Measurements from ENCODE around the gene CYP39A1. TPM values are rescaled to one million over a fixed set of nuclear protein-coding genes. Genes with fewer than 3 reads are reported as not detected.
A peak's percentile ranks its signal among the peaks of the same experiment; 100 is the strongest.

Gene CYP39A1
- total RNA-seq, 4 donors from 2014 or later = 6.3 to 18.3 (median 13.0) TPM

GRCh38 chr6:46677314-46677654 lies 24.7 kb upstream of the CYP39A1 start:
- intact Hi-C loops (cut with DNase I) = no loop called here
- no peak overlapping the region for H3K4me3 ChIP-seq (replicated peaks in 1 of 3)
- no peak for DNase-seq
- H3K27me3 ChIP-seq = no peaks in the 10 kb centered on the region
- WGBS, 2 donors = 72 to 74% methylated on average over 4 of the region's 4 CpGs
- H3K9me3 ChIP-seq = no peaks in the 10 kb centered on the region
- H3K4me1 ChIP-seq = no peaks in the 10 kb centered on the region
- TF ChIP-seq POLR2A (IDR thresholded peaks at IDR 0.05) (no peak), CTCF (IDR thresholded peaks at IDR 0.05) (peak in 2 of 6 experiments; percentile 21 to 39)
- H3K27ac ChIP-seq = no peak overlapping the region
- peaks cover 0 to 5% of the 10 kb centered on the region in 2 donors for H3K36me3 ChIP-seq

- 77 to 80% methylated on average over 6 of the region's 6 CpGs for WGBS, 2 donors
- peaks cover 2 to 5% of the 10 kb centered on the region in 2 donors for H3K36me3 ChIP-seq
- H3K9me3 ChIP-seq = no peaks in the 10 kb centered on the region
Observed at GRCh38 chr6:46676604-46677313, 24.1 kb upstream of the CYP39A1 start.

GRCh38 chr6:46674410-46674809 lies 21.8 kb upstream of the CYP39A1 start:
- Histone ChIP-seq H3K4me3 (replicated peaks in 1 of 3) (no peak overlapping the region), H3K27ac (no peak overlapping the region), H3K4me1 (no peaks in the 10 kb centered on the region), H3K27me3 (no peaks in the 10 kb centered on the region), H3K36me3 (peaks cover 3 to 10% of the 10 kb centered on the region in 2 donors), H3K9me3 (no peaks in the 10 kb centered on the region)
- intact Hi-C loops (cut with DNase I) = no loop called here
- 67 to 73% methylated on average over 1 of the region's 1 CpG for whole genome bisulfite sequencing, 2 donors
- no peak for DNase-seq
- TF ChIP-seq CTCF (IDR thresholded peaks at IDR 0.05) (no peak), POLR2A (IDR thresholded peaks at IDR 0.05) (no peak)

More at GRCh38 chr6:46676604-46677313, 24.1 kb upstream of the CYP39A1 start:
- DNase-seq = no peak
- Histone ChIP-seq H3K4me1 (no peaks in the 10 kb centered on the region), H3K27me3 (no peaks in the 10 kb centered on the region), H3K4me3 (replicated peaks in 1 of 3) (no peak overlapping the region), H3K27ac (no peak overlapping the region)
- no peak for TF ChIP-seq POLR2A (IDR thresholded peaks at IDR 0.05)
- no peak for TF ChIP-seq CTCF (IDR thresholded peaks at IDR 0.05)
- intact Hi-C loops (cut with DNase I) = no loop called here

GRCh38 chr6:46667377-46667776 lies 14.8 kb upstream of the CYP39A1 start:
- H3K9me3 ChIP-seq = no peaks in the 10 kb centered on the region
- H3K36me3 ChIP-seq = peaks cover 8 to 10% of the 10 kb centered on the region in 2 donors
- H3K4me1 ChIP-seq = no peaks in the 10 kb centered on the region
- TF ChIP-seq POLR2A (IDR thresholded peaks at IDR 0.05) = no peak
- no peak for TF ChIP-seq CTCF (IDR thresholded peaks at IDR 0.05)
- no peak overlapping the region for H3K4me3 ChIP-seq (replicated peaks in 1 of 3)
- intact Hi-C loops (cut with DNase I) = no loop called here
- no peak for DNase-seq
- 89 to 96% methylated on average over 2 of the region's 2 CpGs for whole genome bisulfite sequencing, 2 donors
- no peaks in the 10 kb centered on the region for H3K27me3 ChIP-seq
- no peak overlapping the region for H3K27ac ChIP-seq

GRCh38 chr6:46661483-46661882 lies 8.9 kb upstream of the CYP39A1 start:
- DNase-seq = no peak
- no peaks in the 10 kb centered on the region for H3K4me1 ChIP-seq
- intact Hi-C loops (cut with DNase I) = no loop called here
- H3K4me3 ChIP-seq (replicated peaks in 1 of 3) = no peak overlapping the region
- H3K27me3 ChIP-seq = no peaks in the 10 kb centered on the region
- 86 to 91% methylated on average over 2 of the region's 2 CpGs for WGBS, 2 donors
- no peaks in the 10 kb centered on the region for H3K9me3 ChIP-seq
- H3K27ac ChIP-seq = no peak overlapping the region
- peaks cover 0 to 9% of the 10 kb centered on the region in 2 donors for H3K36me3 ChIP-seq
- no peak for TF ChIP-seq POLR2A (IDR thresholded peaks at IDR 0.05)
- no peak for TF ChIP-seq CTCF (IDR thresholded peaks at IDR 0.05)
